Cardiac fibroblast (primary cell): ENCODE results near the gene SNX5.

Experiments used
- DNase-seq, 2 donors: peaks; one replicate each; pipeline versions ENCODE4 v3.0.0 to v3.0.0-alpha.2; 2010; ENCODE audit warnings: low read depth in 2 of 2
- H3K4me3 ChIP-seq, 2 donors: replicated peaks in 1 of 2; 1 replicate in 1 of 2; 2 replicates in 1 of 2; pipeline ENCODE4 v1.5.1; 2011; ENCODE audit warnings: low read depth in 2 of 2, low read length in 2 of 2, mild to moderate bottlenecking in 2 of 2, moderate library complexity in 1 of 2
- CTCF ChIP-seq: IDR thresholded peaks from one replicate; pipeline ENCODE4 v1.5.1; 2011; ENCODE audit warnings: low read depth, mild to moderate bottlenecking, low read length, inconsistent platforms

SNX5 gene

GRCh38 chr20:17901971-17902370 lies 66.6 kb downstream of the SNX5 start:
- DNase-seq: no peak
- no peak overlapping the region for H3K4me3 ChIP-seq
- no peak for TF ChIP-seq CTCF

GRCh38 chr20:17898548-17898994 lies 70.0 kb downstream of the SNX5 start:
- TF ChIP-seq CTCF: peak; percentile 93
- DNase-seq: peak; percentile 81 to 85
- no peak overlapping the region for H3K4me3 ChIP-seq

- no peak overlapping the region for H3K4me3 ChIP-seq
- TF ChIP-seq CTCF: no peak
- DNase-seq: no peak
These were observed 70.9 kb downstream of the SNX5 start for GRCh38 chr20:17897566-17898307.

GRCh38 chr20:17896771-17897369 lies 71.7 kb downstream of the SNX5 start:
- DNase-seq: peak in 1 of 2 donors; percentile 11
- TF ChIP-seq CTCF: no peak
- no peak overlapping the region for H3K4me3 ChIP-seq

GRCh38 chr20:17896193-17896723 lies 72.3 kb downstream of the SNX5 start:
- H3K4me3 ChIP-seq: no peak overlapping the region
- TF ChIP-seq CTCF: no peak
- DNase-seq: peak in 1 of 2 donors; percentile 20

- no peak for TF ChIP-seq CTCF
These were observed 72.9 kb downstream of the SNX5 start for GRCh38 chr20:17895641-17896171.

More at GRCh38 chr20:17895641-17896171, 72.9 kb downstream of the SNX5 start:
- H3K4me3 ChIP-seq: peak overlapping the region; percentile 26 to 40
- DNase-seq: peak; percentile 59 to 60
